Measurements from ENCODE around the gene ATP6V1B1. TPM values are rescaled to one million over a fixed set of nuclear protein-coding genes. Genes with fewer than 3 reads are reported as not detected.

ATP6V1B1 gene
- total RNA-seq, 4 donors from 2014 or later = not detected

GRCh38 chr2:70888923-70889715 lies 46.6 kb upstream of the ATP6V1B1 start:
- H3K4me3 ChIP-seq (replicated peaks in 1 of 3) = no peak overlapping the region
- H3K27me3 ChIP-seq = peaks cover 45% of the 10 kb centered on the region
- no peaks in the 10 kb centered on the region for H3K36me3 ChIP-seq
- no peak for DNase-seq
- H3K4me1 ChIP-seq = peaks cover 16 to 20% of the 10 kb centered on the region in 2 donors
- intact Hi-C loops (cut with DNase I) = no loop called here
- H3K27ac ChIP-seq = no peak overlapping the region
- no peaks in the 10 kb centered on the region for H3K9me3 ChIP-seq
- 15% methylated on average over 39 to 58 of the region's 70 CpGs for WGBS, 2 donors
- TF ChIP-seq CTCF (IDR thresholded peaks at IDR 0.05) (no peak), POLR2A (IDR thresholded peaks at IDR 0.05) (no peak)

DNA sequence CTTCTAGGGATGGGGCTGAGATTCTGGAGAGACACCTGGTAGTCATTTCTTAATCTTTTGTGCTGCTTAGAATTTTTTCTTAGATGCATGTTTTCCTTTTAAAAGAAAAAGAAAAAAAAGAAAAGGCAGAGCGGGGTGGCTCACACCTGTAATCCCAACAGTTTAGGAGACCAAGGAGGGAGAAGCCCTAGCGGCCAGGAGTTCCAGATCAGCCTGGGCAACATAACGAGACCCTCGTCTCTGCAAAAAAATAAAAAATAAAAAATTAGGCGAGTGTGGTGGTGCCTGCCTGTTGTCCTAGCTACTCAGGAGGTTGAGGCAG lies 46.0 kb upstream of the ATP6V1B1 start:
- H3K27ac ChIP-seq = no peak overlapping the region
- WGBS, 2 donors = 43 to 46% methylated on average over 5 of the region's 5 CpGs
- peaks cover 16 to 20% of the 10 kb centered on the region in 2 donors for H3K4me1 ChIP-seq
- H3K27me3 ChIP-seq = peaks cover 41% of the 10 kb centered on the region
- no peaks in the 10 kb centered on the region for H3K9me3 ChIP-seq
- H3K4me3 ChIP-seq (replicated peaks in 1 of 3) = no peak overlapping the region
- H3K36me3 ChIP-seq = no peaks in the 10 kb centered on the region
- intact Hi-C loops (cut with DNase I) = no loop called here
- no peak for DNase-seq
- TF ChIP-seq POLR2A (IDR thresholded peaks at IDR 0.05) (no peak), CTCF (IDR thresholded peaks at IDR 0.05) (no peak)

- DNase-seq = no peak
- TF ChIP-seq POLR2A (IDR thresholded peaks at IDR 0.05) = no peak
- TF ChIP-seq CTCF (IDR thresholded peaks at IDR 0.05) = no peak
- intact Hi-C loops (cut with DNase I) = no loop called here
- no peaks in the 10 kb centered on the region for H3K36me3 ChIP-seq
- peaks cover 33% of the 10 kb centered on the region for H3K27me3 ChIP-seq
- 69 to 77% methylated on average over 3 to 5 of the region's 5 CpGs for WGBS, 2 donors
- H3K9me3 ChIP-seq = no peaks in the 10 kb centered on the region
- peaks cover 16 to 20% of the 10 kb centered on the region in 2 donors for H3K4me1 ChIP-seq
- no peak overlapping the region for H3K27ac ChIP-seq
- H3K4me3 ChIP-seq (replicated peaks in 1 of 3) = no peak overlapping the region
These were observed 45.1 kb upstream of the ATP6V1B1 start for GRCh38 chr2:70890469-70891065.

GRCh38 chr2:70891572-70892357 lies 43.9 kb upstream of the ATP6V1B1 start:
- no peaks in the 10 kb centered on the region for H3K36me3 ChIP-seq
- intact Hi-C loops (cut with DNase I) = no loop called here
- H3K27me3 ChIP-seq = peaks cover 23% of the 10 kb centered on the region
- no peak for TF ChIP-seq POLR2A (IDR thresholded peaks at IDR 0.05)
- TF ChIP-seq CTCF (IDR thresholded peaks at IDR 0.05) = no peak
- no peak overlapping the region for H3K27ac ChIP-seq
- peaks cover 16 to 20% of the 10 kb centered on the region in 2 donors for H3K4me1 ChIP-seq
- WGBS, 2 donors = 50 to 61% methylated on average over 9 of the region's 9 CpGs
- H3K9me3 ChIP-seq = no peaks in the 10 kb centered on the region
- no peak for DNase-seq
- no peak overlapping the region for H3K4me3 ChIP-seq (replicated peaks in 1 of 3)
